H9 (cell line): ENCODE measurements around the gene RABGAP1L. TPM values are rescaled to one million over a fixed set of nuclear protein-coding genes. Genes with fewer than 3 reads are reported as not detected.

ENCODE experiments used
- DNase-seq: peaks from one replicate; pipeline ENCODE4 v3.0.0-alpha.2; 2017
- H2AFZ ChIP-seq: one replicate; pipeline ENCODE4 v1.6.1; 2013; ENCODE audit warnings: mild to moderate bottlenecking, low read length, control low read depth, moderate library complexity
- H2AK5ac ChIP-seq: 2 replicates; pipeline ENCODE4 v1.6.1; 2013; ENCODE audit warnings: low read length, control low read depth, mixed read lengths; ENCODE audit not compliant: insufficient read length
- H2BK120ac ChIP-seq: one replicate; pipeline ENCODE4 v1.6.1; 2013; ENCODE audit warnings: low read depth, mild to moderate bottlenecking, low read length, control low read depth, inconsistent platforms; ENCODE audit not compliant: poor library complexity, severe bottlenecking
- H2BK12ac ChIP-seq: 2 replicates; pipeline ENCODE4 v1.6.1; 2013; ENCODE audit warnings: low read length, control low read depth, mixed read lengths, low read depth; ENCODE audit not compliant: insufficient read length
- H2BK15ac ChIP-seq: 2 replicates; pipeline ENCODE4 v1.6.1; 2013; ENCODE audit warnings: low read depth, low read length, control low read depth
- H2BK20ac ChIP-seq: one replicate; pipeline ENCODE4 v1.6.1; 2013; ENCODE audit warnings: low read depth, mild to moderate bottlenecking, low read length, control low read depth, inconsistent platforms; ENCODE audit not compliant: poor library complexity, severe bottlenecking
- H2BK5ac ChIP-seq: 2 replicates; pipeline ENCODE4 v1.6.1; 2013; ENCODE audit warnings: low read length, control low read depth, mixed read lengths; ENCODE audit not compliant: insufficient read length
- H3K14ac ChIP-seq: 2 replicates; pipeline ENCODE4 v1.6.1; 2013; ENCODE audit warnings: low read length, control low read depth; ENCODE audit not compliant: insufficient read depth
- H3K18ac ChIP-seq: 2 replicates; pipeline ENCODE4 v1.6.1; 2013; ENCODE audit warnings: low read depth, mild to moderate bottlenecking, mixed read lengths, low read length, control low read depth; ENCODE audit not compliant: insufficient read length
- H3K23ac ChIP-seq: 2 replicates; pipeline ENCODE4 v1.6.1; 2013; ENCODE audit warnings: low read length, control low read depth, mixed read lengths, low read depth; ENCODE audit not compliant: insufficient read length
- H3K23me2 ChIP-seq: 2 replicates; pipeline ENCODE4 v1.6.1; 2013; ENCODE audit warnings: low read depth, mild to moderate bottlenecking, mixed read lengths, low read length, control low read depth; ENCODE audit not compliant: insufficient read length, poor library complexity, severe bottlenecking
- H3K27ac ChIP-seq: 2 replicates; pipeline ENCODE4 v1.5.1; 2013; ENCODE audit warnings: low read length, control low read depth, mixed read lengths, low read depth; ENCODE audit not compliant: insufficient read length
- H3K27me3 ChIP-seq: 2 replicates; pipeline ENCODE4 v1.6.1; 2013; ENCODE audit warnings: low read length, control low read depth, inconsistent platforms; ENCODE audit not compliant: insufficient read depth
- H3K4ac ChIP-seq: 2 replicates; pipeline ENCODE4 v1.6.1; 2013; ENCODE audit warnings: low read depth, mild to moderate bottlenecking, control low read depth, inconsistent platforms, low read length, moderate library complexity
- H3K4me1 ChIP-seq: 2 replicates; pipeline ENCODE4 v1.6.1; 2013; ENCODE audit warnings: low read length, control low read depth, inconsistent platforms; ENCODE audit not compliant: insufficient read depth
- H3K4me2 ChIP-seq: 2 replicates; pipeline ENCODE4 v1.6.1; 2013; ENCODE audit warnings: low read length, control low read depth, mixed read lengths; ENCODE audit not compliant: insufficient read length, insufficient read depth
- H3K56ac ChIP-seq: 2 replicates; pipeline ENCODE4 v1.6.1; 2013; ENCODE audit warnings: low read depth, mild to moderate bottlenecking, mixed read lengths, low read length, control low read depth; ENCODE audit not compliant: insufficient read length
- H3K79me1 ChIP-seq: 2 replicates; pipeline ENCODE4 v1.6.1; 2013; ENCODE audit warnings: low read depth, mild to moderate bottlenecking, moderate library complexity, low read length, control low read depth, inconsistent platforms; ENCODE audit not compliant: insufficient read depth, poor library complexity, severe bottlenecking
- H3K79me2 ChIP-seq: 2 replicates; pipeline ENCODE4 v1.6.1; 2013; ENCODE audit warnings: low read length, control low read depth, inconsistent platforms; ENCODE audit not compliant: insufficient read depth
- H3K9ac ChIP-seq: 2 replicates; pipeline ENCODE4 v1.6.1; 2013; ENCODE audit warnings: low read length, control low read depth, mixed read lengths; ENCODE audit not compliant: insufficient read length; ENCODE audit errors: extremely low read depth
- H3K9me3 ChIP-seq: one replicate; pipeline ENCODE4 v1.6.1; 2013; ENCODE audit warnings: low read depth, low read length, inconsistent platforms; ENCODE audit not compliant: control insufficient read depth
- H3T11ph ChIP-seq: one replicate; pipeline ENCODE4 v1.6.1; 2013; ENCODE audit warnings: mild to moderate bottlenecking, low read length, control low read depth, inconsistent platforms
- H4K20me1 ChIP-seq: one replicate; pipeline ENCODE4 v1.6.1; 2013; ENCODE audit not compliant: control insufficient read depth, insufficient read length, insufficient read depth
- H4K5ac ChIP-seq: 2 replicates; pipeline ENCODE4 v1.6.1; 2013; ENCODE audit warnings: low read depth, mild to moderate bottlenecking, mixed read lengths, low read length, control low read depth; ENCODE audit not compliant: insufficient read length
- H4K8ac ChIP-seq: replicated peaks from 2 replicates; pipeline ENCODE4 v1.6.1; 2013; ENCODE audit warnings: low read length, control low read depth, mixed read lengths, low read depth; ENCODE audit not compliant: insufficient read length
- H4K91ac ChIP-seq: 2 replicates; pipeline ENCODE4 v1.6.1; 2013; ENCODE audit warnings: low read depth, mild to moderate bottlenecking, moderate library complexity, mixed read lengths, low read length, control low read depth; ENCODE audit not compliant: insufficient read length
- H3K27ac Mint-ChIP-seq, 3 experiments: 2 replicates in 2 of 3; 3 replicates in 1 of 3; pipeline ENCODE4 v1.8.0; 2020 to 2021; ENCODE audit warnings: mixed read lengths in 3 of 3, mild to moderate bottlenecking in 1 of 3, moderate library complexity in 1 of 3
- H3K27me3 Mint-ChIP-seq: 2 replicates; pipeline ENCODE4 v1.8.0; 2021; ENCODE audit warnings: low read depth, mild to moderate bottlenecking, moderate library complexity, mixed read lengths
- H3K36me3 Mint-ChIP-seq, 3 experiments: 2 replicates in 2 of 3; 3 replicates in 1 of 3; pipeline ENCODE4 v1.8.0; 2020 to 2021; ENCODE audit warnings: low read depth in 3 of 3, mixed read lengths in 3 of 3; ENCODE audit not compliant: insufficient read depth in 1 of 3
- H3K4me1 Mint-ChIP-seq, 2 experiments: 2 replicates each; pipeline ENCODE4 v1.8.0; 2020; ENCODE audit warnings: mixed read lengths in 2 of 2
- H3K4me3 Mint-ChIP-seq, 2 experiments: 2 replicates in 1 of 2; 3 replicates in 1 of 2; pipeline ENCODE4 v1.8.0; 2020 to 2021; ENCODE audit warnings: mild to moderate bottlenecking in 2 of 2, mixed read lengths in 2 of 2, moderate library complexity in 1 of 2
- H3K9me3 Mint-ChIP-seq, 2 experiments: 2 replicates in 1 of 2; 3 replicates in 1 of 2; pipeline ENCODE4 v1.8.0; 2020; ENCODE audit warnings: mild to moderate bottlenecking in 2 of 2, mixed read lengths in 2 of 2, moderate library complexity in 1 of 2
- WGBS: extraction: QIAGEN DNeasy Blood & Tissue Kit; methylation state at CpG from one replicate; pipeline ENCODE4 v1.1.7; 2013; ENCODE audit warnings: missing lambda C conversion rate, low lambda C conversion rate, mixed read lengths; ENCODE audit not compliant: insufficient read length; ENCODE audit errors: extremely low coverage; 5-methylcytosine and 5-hydroxymethylcytosine counted together
- total RNA-seq: library from RNA; stranded (reverse); gene quantifications from 2 replicates; pipeline ENCODE4 v1.2.1, GENCODE V29; 2021
- TF ChIP-seq, protein P1 (sequence below): fragments of 200-600 bp; sonication (generic); conservative IDR thresholded peaks from 3 replicates; pipeline ENCODE4 v1.8.0; 2021; ENCODE audit warnings: antibody characterized with exemption, mild to moderate bottlenecking

RABGAP1L gene
- total RNA-seq, 1 experiment from 2014 or later = 147 TPM

DNA sequence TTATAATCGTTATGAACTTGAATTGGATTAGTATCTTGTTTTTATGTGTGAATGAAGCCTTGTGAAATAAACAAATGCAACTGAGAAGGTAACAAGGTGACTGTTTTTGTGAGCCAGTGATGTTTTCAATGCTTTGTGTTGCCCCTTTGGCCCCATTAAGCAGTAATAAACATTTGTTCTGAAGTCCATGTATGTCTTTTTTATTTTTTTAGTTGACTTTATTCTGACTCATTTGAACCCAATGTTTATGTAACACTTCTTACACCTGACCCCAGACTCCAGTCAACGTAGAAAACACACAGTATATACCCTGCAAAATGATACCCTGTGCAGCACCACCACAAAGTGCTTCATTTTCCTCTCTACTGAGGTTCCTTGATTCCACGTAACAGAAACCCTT lies 835.8 kb downstream of the RABGAP1L start:
- peaks cover 7 to 10% of the 10 kb centered on the region in 2 experiments for H3K4me1 Mint-ChIP-seq
- no peak overlapping the region for H3K4ac ChIP-seq
- H3K9me3 ChIP-seq = no peaks in the 10 kb centered on the region
- no peak overlapping the region for H2AK5ac ChIP-seq
- H3K14ac ChIP-seq = no peak overlapping the region
- peak overlapping the region in 1 of 3 experiments; percentile 74; a peak in 2 of 7 replicates for H3K27ac Mint-ChIP-seq
- no peak overlapping the region for H3K9ac ChIP-seq
- peaks cover 5% of the 10 kb centered on the region for H3K23me2 ChIP-seq
- H3K9me3 Mint-ChIP-seq = no peaks in the 10 kb centered on the region
- H2BK15ac ChIP-seq = no peak overlapping the region
- H2BK20ac ChIP-seq = no peak overlapping the region
- DNase-seq = no peak
- H3K4me3 Mint-ChIP-seq = no peak overlapping the region
- no peak overlapping the region for H3K18ac ChIP-seq
- H3K27me3 Mint-ChIP-seq = no peaks in the 10 kb centered on the region
- no CpG with 5 or more reads among the region's 3 CpGs for WGBS
- H2BK5ac ChIP-seq = no peak overlapping the region
- no peaks in the 10 kb centered on the region for H3K4me1 ChIP-seq
- H3K23ac ChIP-seq = no peak overlapping the region
- H3K79me2 ChIP-seq = no peaks in the 10 kb centered on the region; the same call in 1 of the 2 replicates
- H3K27ac ChIP-seq = no peak overlapping the region
- no peak overlapping the region for H2BK12ac ChIP-seq
- H3K79me1 ChIP-seq = no peaks in the 10 kb centered on the region
- H4K20me1 ChIP-seq = no peaks in the 10 kb centered on the region
- H4K91ac ChIP-seq = no peak overlapping the region
- no peak overlapping the region for H3K4me2 ChIP-seq
- H4K8ac ChIP-seq = no peak overlapping the region
- no peak overlapping the region for H2AFZ ChIP-seq
- no peaks in the 10 kb centered on the region for H3K27me3 ChIP-seq
- H3T11ph ChIP-seq = no peak overlapping the region
- no peak overlapping the region for H3K56ac ChIP-seq
- TF ChIP-seq, protein P1, sequence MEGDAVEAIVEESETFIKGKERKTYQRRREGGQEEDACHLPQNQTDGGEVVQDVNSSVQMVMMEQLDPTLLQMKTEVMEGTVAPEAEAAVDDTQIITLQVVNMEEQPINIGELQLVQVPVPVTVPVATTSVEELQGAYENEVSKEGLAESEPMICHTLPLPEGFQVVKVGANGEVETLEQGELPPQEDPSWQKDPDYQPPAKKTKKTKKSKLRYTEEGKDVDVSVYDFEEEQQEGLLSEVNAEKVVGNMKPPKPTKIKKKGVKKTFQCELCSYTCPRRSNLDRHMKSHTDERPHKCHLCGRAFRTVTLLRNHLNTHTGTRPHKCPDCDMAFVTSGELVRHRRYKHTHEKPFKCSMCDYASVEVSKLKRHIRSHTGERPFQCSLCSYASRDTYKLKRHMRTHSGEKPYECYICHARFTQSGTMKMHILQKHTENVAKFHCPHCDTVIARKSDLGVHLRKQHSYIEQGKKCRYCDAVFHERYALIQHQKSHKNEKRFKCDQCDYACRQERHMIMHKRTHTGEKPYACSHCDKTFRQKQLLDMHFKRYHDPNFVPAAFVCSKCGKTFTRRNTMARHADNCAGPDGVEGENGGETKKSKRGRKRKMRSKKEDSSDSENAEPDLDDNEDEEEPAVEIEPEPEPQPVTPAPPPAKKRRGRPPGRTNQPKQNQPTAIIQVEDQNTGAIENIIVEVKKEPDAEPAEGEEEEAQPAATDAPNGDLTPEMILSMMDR = no peak
- no peak overlapping the region for H2BK120ac ChIP-seq
- H3K36me3 Mint-ChIP-seq = peaks cover 7 to 32% (median 18%) of the 10 kb centered on the region in 3 experiments; a peak in 6 of 7 replicates
- no peak overlapping the region for H4K5ac ChIP-seq
